HG02759 (cell line): Measurements from ENCODE around the gene AHI1.
"Not testable (repeated sequence)": the region's sequence is repeated elsewhere in the genome, so short reads cannot be mapped to it uniquely, and the experiment has no call there.

Experiments
- ATAC-seq: cut with Tn5 transposase; IDR thresholded peaks from one replicate; pipeline ENCODE4 v1.9.1; 2021; ENCODE audit warnings: mild to moderate bottlenecking, moderate library complexity; ENCODE audit not compliant: unreplicated experiment

Gene AHI1

GRCh38 chr6:135506270-135506997 lies 8.9 kb upstream of the AHI1 start:
- ATAC-seq: peak; percentile 90

- ATAC-seq: no peak
Observed at GRCh38 chr6:135505648-135506047, 8.1 kb upstream of the AHI1 start.

- no peak for ATAC-seq
Observed at GRCh38 chr6:135505222-135505621, 7.7 kb upstream of the AHI1 start.

- no peak for ATAC-seq
Observed at GRCh38 chr6:135504734-135505133, 7.2 kb upstream of the AHI1 start.

GRCh38 chr6:135503703-135504475 lies 6.3 kb upstream of the AHI1 start:
- ATAC-seq: no peak

GRCh38 chr6:135499441-135500340 lies 2.2 kb upstream of the AHI1 start:
- no peak for ATAC-seq

- ATAC-seq: peak; percentile 26
Observed at GRCh38 chr6:135498185-135498841, 773 bp upstream of the AHI1 start.

- ATAC-seq: no peak
Observed at GRCh38 chr6:135496800-135497411, 634 bp downstream of the AHI1 start.

- no peak for ATAC-seq
Observed at GRCh38 chr6:135493218-135493961, 4.2 kb downstream of the AHI1 start.

GRCh38 chr6:135490381-135490780 lies 7.2 kb downstream of the AHI1 start:
- ATAC-seq: no peak

- ATAC-seq: no peak
Observed at GRCh38 chr6:135488023-135488422, 9.5 kb downstream of the AHI1 start.

GRCh38 chr6:135483903-135484302 lies 13.6 kb downstream of the AHI1 start:
- ATAC-seq: not testable (repeated sequence)

GRCh38 chr6:135481783-135482369 lies 15.7 kb downstream of the AHI1 start:
- no peak for ATAC-seq

GRCh38 chr6:135479601-135480000 lies 17.9 kb downstream of the AHI1 start:
- no peak for ATAC-seq

GRCh38 chr6:135478626-135479025 lies 18.9 kb downstream of the AHI1 start:
- no peak for ATAC-seq

GRCh38 chr6:135475292-135475886 lies 22.2 kb downstream of the AHI1 start:
- ATAC-seq: no peak

GRCh38 chr6:135474362-135474761 lies 23.2 kb downstream of the AHI1 start:
- ATAC-seq: no peak

GRCh38 chr6:135465903-135466302 lies 31.6 kb downstream of the AHI1 start:
- no peak for ATAC-seq

GRCh38 chr6:135465307-135465706 lies 32.2 kb downstream of the AHI1 start:
- peak; percentile 67 for ATAC-seq
